ENCODE results near the gene AGRN.
"Not testable (repeated sequence)": the region's sequence is repeated elsewhere in the genome, so short reads cannot be mapped to it uniquely, and the experiment has no call there.

The AGRN gene

GRCh38 chr1:1020000-1020404 is at the start of gene AGRN:
Gene AGRN (plus strand): TSS chr1:1020120. CDS start chr1:1020173, 53 bp downstream.
- no peak for DNase-seq

DNA sequence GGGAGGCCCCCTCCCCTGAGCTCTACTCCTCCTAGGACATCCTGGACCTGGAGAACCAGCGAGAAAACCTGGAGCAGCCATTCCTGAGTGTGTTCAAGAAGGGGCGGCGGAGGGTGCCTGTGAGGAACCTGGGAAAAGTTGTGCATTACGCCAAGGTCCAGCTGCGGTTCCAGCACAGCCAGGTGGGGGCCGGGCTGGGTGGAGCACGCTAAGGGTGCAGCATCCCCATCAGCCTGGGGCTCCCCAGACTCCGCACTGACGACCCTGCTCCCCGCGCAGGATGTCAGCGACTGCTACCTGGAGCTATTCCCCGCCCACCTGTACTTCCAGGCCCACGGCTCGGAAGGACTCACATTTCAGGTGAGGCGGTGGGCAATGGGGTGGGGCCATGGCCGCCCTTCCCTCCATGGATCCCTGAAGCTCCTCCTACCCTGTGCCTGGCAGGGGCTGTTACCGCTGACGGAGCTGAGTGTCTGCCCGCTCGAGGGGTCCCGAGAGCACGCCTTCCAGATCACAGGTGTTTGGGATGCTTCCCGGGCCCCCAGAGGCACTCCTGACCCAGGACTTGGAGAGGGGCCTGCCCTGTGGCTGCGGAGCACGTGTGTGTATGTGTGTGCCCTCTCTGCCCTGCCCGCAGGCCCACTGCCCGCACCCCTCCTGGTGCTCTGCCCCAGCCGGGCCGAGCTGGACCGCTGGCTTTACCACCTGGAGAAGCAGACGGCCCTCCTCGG is 49.5 kb upstream of the AGRN start:
- DNase-seq = no peak

DNA sequence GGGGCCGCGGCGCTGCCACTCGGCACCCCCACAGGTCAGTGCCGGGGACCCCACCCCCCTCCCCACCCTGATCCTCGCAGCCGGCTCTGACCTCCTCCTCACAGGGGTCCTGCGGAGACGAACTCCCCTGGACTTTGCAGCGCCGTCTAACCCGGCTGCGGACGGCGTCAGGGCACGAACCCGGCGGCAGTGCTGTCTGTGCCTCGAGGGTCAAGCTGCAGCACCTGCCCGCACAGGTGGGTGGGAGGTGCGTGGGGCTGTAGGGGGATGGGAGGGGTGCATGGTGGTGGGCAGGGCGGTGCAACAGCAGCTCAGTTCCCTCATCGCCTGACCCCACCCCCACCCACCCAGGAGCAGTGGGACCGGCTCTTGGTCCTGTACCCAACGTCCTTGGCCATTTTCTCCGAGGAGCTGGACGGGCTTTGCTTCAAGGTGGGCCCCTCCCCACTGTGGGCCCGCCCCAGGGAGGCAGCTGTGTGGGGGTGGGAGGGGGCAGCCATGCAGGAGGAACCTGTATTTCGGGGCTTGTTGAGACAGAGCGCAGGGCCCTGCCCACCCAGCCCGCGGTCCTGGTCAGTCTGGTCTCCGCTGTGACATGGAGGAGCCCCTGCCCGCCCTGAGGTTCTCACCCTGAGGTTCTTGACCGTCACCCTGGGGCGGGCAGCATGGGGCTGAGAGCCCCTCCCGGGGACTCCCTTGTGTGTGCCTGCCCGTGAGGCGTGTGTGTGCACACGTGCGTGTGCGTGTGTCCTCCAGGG is 48.8 kb upstream of the AGRN start:
- no peak for DNase-seq

- no peak for DNase-seq
These were observed 48.0 kb upstream of the AGRN start for GRCh38 chr1:971751-972506.

DNA sequence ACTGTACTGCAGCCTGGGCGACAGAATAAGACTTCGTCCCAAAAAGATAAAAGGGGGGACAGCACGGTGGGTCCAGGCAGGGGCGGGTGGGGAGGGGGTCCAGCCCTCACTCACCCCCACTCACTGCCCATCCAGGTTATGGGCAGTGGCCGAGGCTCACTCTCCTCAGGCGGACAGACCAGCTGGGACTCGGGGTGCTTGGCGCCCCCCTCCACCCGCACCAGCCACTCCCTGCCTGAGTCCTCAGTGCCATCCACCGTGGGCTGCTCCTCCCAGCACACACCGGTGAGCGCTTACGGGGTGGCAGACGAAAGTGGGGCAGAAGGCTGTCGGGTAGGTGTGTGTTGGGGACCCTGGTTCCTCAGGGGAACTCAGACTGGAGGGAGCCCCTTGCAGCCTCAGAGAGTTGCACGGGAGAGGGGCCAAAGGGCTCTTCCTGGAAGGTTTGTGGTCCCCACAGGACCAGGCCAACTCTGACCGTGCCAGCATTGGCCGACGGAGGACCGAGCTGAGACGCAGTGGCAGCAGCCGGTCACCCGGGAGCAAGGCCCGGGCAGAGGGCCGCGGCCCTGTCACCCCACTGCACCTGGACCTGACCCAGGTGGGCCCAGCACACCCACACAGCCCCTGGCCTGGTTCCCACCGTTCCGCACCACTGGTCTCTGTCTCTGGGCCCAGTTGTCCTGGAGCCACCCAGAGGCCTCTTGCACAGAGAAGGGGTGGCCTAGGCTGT is 47.0 kb upstream of the AGRN start:
- no peak for DNase-seq

DNA sequence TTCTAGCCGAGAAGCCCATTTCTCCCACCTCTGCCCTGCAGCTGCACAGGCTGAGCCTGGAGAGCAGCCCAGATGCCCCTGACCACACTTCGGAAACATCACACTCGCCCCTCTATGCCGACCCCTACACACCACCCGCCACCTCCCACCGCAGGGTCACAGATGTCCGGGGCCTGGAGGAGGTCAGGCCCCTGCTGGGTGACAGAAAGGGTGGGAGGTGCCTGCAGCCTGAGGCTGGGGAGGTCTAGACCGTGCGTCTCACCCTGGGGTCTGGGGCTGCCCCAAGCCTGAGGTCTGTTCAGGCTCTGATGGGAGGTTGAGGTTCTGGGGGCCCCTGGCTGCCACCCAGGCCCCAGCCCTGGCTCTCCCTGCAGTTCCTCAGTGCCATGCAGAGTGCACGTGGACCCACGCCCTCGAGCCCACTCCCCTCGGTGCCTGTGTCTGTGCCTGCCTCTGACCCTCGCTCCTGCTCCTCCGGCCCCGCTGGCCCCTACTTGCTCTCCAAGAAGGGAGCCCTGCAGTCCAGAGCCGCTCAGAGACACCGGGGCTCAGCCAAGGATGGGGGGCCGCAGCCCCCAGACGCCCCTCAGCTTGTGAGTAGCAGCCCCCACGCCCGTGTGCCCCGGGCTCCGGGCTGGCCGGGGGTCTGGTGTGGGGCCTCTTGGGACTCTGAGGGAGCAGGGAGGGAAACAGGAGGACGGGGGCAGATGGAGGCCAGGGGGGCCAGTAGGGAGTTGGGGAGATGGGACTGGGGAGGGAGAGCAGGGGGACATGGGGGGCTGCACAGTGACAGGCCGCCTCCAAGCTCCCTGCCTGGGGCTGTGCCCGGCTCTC is 46.2 kb upstream of the AGRN start:
- DNase-seq = no peak

GRCh38 chr1:974293-974640 is 45.7 kb upstream of the AGRN start:
- DNase-seq = no peak

- no peak for DNase-seq
These were observed 45.1 kb upstream of the AGRN start for GRCh38 chr1:974687-975328.

- no peak for DNase-seq
These were observed 44.6 kb upstream of the AGRN start for GRCh38 chr1:975365-975764.

DNA sequence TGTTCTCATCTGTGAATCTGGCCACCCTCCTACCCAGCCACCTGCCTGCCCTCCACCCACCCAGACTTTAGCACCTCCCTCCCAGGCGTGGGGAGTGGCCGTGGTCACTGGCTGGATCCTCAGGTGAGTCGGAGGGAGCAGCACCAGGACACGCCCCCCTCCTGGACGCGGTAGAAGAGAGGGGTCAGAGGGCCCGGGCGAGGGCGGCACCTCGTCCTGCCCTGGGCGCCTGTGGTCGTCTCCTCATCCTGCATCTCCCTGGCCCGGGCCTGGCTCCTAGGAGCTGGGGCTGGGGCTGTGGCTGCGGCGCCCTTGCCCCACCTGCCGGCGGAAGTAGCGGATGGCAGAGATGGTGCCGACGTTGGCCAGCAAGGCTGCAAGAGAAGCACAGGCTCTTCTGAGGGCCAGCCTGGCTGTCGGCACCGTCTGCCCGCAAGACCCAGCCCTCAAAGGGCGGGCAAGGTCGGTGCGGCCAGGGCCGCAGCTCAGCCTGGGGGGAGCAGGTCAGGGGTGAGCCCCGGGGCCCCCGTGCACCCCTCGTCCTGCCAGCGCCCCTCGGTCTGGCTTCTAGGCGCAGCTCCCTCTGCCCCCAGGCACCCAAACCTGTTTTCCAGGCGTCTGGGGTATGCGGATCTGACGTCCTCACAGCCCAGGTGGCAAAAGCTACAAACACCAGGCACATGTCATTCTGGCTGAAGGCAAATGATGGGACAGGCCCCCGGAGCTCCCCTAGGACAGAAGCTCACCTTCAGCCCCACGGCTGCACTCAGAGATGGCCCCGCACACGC is 43.8 kb upstream of the AGRN start:
- peak; percentile 66 for DNase-seq

- not testable (repeated sequence) for DNase-seq
These were observed 43.1 kb upstream of the AGRN start for GRCh38 chr1:976791-977190.

DNA sequence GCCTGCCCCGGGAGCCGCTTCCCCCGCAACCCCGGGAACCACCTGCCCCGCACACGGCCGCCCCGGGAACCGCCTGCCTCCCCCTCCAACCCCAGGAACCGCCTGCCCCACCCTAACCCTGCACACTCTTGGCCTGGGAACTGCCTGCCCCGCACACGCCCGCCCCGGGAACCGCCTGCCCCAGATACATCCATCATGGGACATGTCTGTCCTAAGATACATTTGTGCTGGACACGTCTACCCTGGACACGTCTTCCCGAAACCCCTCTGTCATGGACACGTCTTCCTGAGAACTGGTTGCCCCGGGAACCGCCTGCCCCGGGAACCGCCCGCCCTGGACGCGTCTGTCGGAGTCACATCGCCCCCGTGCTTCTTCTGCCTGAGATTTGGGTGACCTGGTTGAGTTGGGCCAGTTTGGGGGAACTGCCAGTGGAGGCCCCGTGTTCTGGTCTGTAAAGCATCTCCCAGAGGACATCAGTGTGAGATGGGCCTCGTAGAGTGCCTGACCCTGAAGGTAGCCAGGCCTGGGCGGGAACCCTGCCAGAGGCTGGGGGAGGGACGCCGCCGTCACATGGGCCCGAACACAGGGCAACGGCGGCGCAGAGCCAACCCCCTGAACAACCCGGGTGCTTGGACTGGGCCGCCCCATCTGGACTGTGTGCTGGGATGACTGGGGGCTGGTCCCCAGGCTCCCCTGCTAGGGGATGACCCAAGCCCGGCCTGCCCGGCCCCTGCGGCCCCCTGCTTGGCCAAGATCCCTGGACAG is 41.7 kb upstream of the AGRN start:
- DNase-seq = no peak

GRCh38 chr1:978835-979743 is 40.8 kb upstream of the AGRN start:
- no peak for DNase-seq

DNA sequence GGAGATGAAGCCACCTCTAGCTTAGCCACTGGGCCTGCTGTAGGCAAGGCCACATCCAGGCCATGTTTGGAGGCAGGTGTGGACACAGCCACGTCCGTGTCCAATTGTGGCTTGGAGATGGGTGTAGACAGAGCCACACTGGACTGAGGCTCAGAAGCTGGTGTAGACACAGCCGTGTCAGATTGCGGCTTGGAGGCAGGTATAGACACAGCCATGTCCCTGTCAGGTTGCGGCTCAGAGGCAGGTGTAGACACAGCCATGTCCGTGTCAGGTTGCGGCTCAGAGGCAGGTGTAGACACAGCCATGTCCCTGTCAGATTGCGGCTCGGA is 40.2 kb upstream of the AGRN start:
- DNase-seq = no peak

DNA sequence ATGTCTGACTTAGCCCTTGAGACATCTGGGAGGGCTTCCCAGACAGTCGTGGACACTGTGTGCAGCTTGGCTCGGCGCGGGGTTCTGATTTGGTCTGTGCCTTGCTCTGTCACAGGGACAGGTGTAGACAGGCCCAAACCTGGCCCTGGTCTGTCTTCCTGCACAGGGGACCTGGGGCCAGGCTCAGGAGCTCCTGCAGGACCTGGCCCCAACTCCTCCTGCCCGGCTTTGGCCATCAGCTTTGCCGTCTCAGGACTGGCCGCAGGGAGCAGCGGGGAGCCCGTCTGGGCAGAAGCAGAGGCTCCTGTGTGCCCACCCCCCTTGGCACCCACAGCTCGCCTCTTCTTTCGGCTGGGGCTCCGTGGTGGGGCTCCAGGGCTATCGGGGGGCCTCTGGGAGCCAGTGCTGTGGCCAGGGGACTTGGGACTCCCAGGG is 39.8 kb upstream of the AGRN start:
- no peak for DNase-seq

DNA sequence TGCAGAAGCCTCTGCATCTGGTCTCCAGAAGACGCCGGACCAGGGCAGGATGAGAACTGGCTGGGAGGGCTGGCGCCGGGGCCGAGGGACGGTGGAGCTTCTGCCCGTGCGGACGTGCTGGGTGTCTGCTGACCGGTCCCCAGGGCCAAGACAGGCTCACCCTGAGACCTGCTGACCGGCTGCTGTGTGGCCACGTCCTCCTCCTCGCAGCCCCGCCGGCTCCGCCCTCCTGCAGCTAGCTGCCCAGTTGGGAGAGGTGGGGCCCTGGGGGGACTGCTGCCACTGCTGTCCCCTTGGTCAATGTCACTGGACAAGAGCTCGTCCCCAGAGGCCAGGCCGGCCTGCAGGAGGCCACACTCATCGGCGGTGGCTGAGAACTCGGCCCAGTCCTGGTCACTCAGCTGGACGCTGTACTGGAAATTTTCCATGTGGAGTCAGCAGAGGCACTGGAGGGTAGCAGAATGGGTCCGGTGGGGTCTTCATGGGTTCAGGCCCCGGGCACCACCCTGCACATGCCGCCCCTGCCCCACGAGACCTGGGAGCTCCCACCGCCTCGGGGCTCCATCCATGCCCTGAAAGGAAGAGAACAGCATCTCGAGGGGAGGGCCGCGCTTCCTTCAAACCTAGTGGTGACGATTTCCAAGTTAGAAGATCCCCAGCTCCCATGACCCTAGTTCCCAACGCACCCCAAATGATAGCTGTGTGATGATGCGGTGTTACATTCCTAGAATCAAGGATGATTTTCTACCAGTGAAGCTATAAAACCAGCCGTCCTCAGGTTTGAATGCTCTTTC is 39.1 kb upstream of the AGRN start:
- DNase-seq = no peak

DNA sequence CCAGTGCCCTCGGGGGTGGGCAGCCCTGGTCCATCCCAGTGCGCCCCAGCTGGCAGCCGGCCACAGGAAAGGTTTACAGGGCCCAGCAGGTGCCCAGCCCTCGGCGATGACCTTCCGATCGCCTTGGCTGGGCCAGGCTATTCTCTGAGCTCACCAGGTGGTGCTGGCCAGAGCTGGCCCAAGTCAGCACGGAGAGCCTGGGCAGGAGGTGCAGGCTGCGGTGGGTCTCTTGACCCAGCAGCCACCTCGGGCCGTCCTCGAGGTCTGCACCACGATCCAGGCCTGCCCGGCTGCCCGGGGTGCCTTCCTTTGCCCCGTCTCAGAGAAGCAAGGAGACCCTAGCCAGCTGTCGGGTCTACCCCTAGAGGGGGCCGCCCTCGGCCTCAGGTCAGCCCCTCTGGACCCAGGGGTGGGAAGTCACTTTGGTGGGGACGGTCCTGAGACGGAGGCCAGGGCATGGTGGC is 38.4 kb upstream of the AGRN start:
- no peak for DNase-seq

GRCh38 chr1:981955-982558 is 37.9 kb upstream of the AGRN start, which contains the start of gene PERM1:
Gene PERM1 (minus strand): TSS chr1:982093. CDS start chr1:981029, 1,064 bp downstream.
- no peak for DNase-seq

All from suppressor macrophage treated with lipopolysaccharide for 4 hours (primary cell).